DND-41 (cell line): ENCODE data around the gene TGFB1.
A peak's percentile ranks its signal among the peaks of the same experiment; 100 is the strongest.

Experiments
- ATAC-seq: fragments of 200-7000 bp; cut with Tn5 transposase; 3 replicates; pipeline ENCODE4 v1.9.1; 2021; ENCODE audit warnings: low read depth; ENCODE audit not compliant: insufficient read depth
- DNase-seq: peaks from one replicate; pipeline ENCODE4 v3.0.0-alpha.2; 2020
- H2AFZ ChIP-seq: 2 replicates; pipeline ENCODE4 v1.6.0; 2012; ENCODE audit warnings: low read depth, low read length
- H3K27ac ChIP-seq: 2 replicates; pipeline ENCODE4 v1.5.1; 2012; ENCODE audit warnings: low read length, inconsistent platforms
- H3K27me3 ChIP-seq: fragments of 200-600 bp; sonication (generic); 2 replicates; pipeline ENCODE4 v1.6.0; 2012; ENCODE audit warnings: low read length, mild to moderate bottlenecking, inconsistent platforms; ENCODE audit not compliant: insufficient read depth, poor library complexity
- H3K36me3 ChIP-seq: 2 replicates; pipeline ENCODE4 v1.5.1; 2012; ENCODE audit warnings: low read length, inconsistent platforms; ENCODE audit not compliant: insufficient read depth
- H3K4me1 ChIP-seq: 2 replicates; pipeline ENCODE4 v1.5.1; 2012; ENCODE audit warnings: mild to moderate bottlenecking, low read length; ENCODE audit not compliant: insufficient read depth
- H3K4me2 ChIP-seq: 2 replicates; pipeline ENCODE4 v1.6.0; 2012; ENCODE audit warnings: mild to moderate bottlenecking, moderate library complexity, low read length, inconsistent platforms; ENCODE audit not compliant: insufficient read depth
- H3K4me3 ChIP-seq, 2 experiments: fragments of 200-600 bp in 1 of 2; shearing (Covaris generic) in 1 of 2; 2 replicates each; pipeline ENCODE4 v1.5.1; 2012 to 2016; ENCODE audit warnings: inconsistent platforms in 2 of 2, low read length in 2 of 2, mild to moderate bottlenecking in 2 of 2, low read depth in 1 of 2, moderate library complexity in 1 of 2
- H3K79me2 ChIP-seq: 2 replicates; pipeline ENCODE4 v1.6.0; 2012; ENCODE audit warnings: low read length, inconsistent platforms; ENCODE audit not compliant: insufficient read depth
- H3K9ac ChIP-seq: 2 replicates; pipeline ENCODE4 v1.6.0; 2012; ENCODE audit warnings: low read depth, mild to moderate bottlenecking, inconsistent platforms, low read length, moderate library complexity
- H3K9me3 ChIP-seq: 2 replicates; pipeline ENCODE4 v1.5.1; 2012; ENCODE audit warnings: low read length, moderate library complexity, mild to moderate bottlenecking, inconsistent platforms; ENCODE audit not compliant: insufficient read depth, severe bottlenecking
- H4K20me1 ChIP-seq: 2 replicates; pipeline ENCODE4 v1.6.0; 2012; ENCODE audit warnings: low read length; ENCODE audit not compliant: insufficient read depth
- EZH2 ChIP-seq: IDR thresholded peaks from 3 replicates; pipeline ENCODE4 v1.6.1; 2012; ENCODE audit warnings: borderline replicate concordance, low read depth, mild to moderate bottlenecking, moderate library complexity, low read length, inconsistent platforms; ENCODE audit not compliant: severe bottlenecking
- TF ChIP-seq, protein P1 (sequence below): IDR thresholded peaks from 2 replicates; pipeline ENCODE4 v1.5.1; 2012; ENCODE audit warnings: borderline replicate concordance, low read length, moderate library complexity, mild to moderate bottlenecking; ENCODE audit not compliant: poor library complexity, severe bottlenecking; ENCODE audit errors: extremely low read depth

Gene TGFB1

DNA sequence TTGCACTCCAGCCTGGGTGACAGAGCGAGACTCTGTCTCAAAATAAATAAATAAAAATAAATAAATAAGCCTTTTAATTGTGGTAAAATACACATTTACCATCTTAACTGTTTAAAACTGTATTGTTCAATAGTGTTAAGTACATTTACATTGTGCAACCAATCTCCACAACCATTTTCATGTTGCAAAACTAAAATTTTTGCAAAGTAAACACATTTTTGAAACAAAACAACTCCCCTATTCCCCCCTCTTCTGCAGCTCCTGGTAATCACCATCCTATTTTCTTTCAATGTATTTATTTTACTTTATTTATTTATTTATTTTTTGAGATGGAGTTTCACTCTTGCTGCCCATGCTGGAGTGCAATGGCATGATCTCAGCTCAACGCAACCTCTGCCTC is 16.0 kb upstream of the TGFB1 start:
- Histone ChIP-seq H3K79me2 (peaks cover 15% of the 10 kb centered on the region), H4K20me1 (no peaks in the 10 kb centered on the region), H3K4me2 (no peak overlapping the region), H3K4me3 (no peak overlapping the region), H3K9me3 (no peaks in the 10 kb centered on the region), H3K27ac (no peak overlapping the region), H3K27me3 (no peaks in the 10 kb centered on the region), H3K4me1 (peaks cover 6% of the 10 kb centered on the region), H3K36me3 (no peaks in the 10 kb centered on the region; the same call in 1 of the 2 replicates), H2AFZ (no peak overlapping the region), H3K9ac (no peak overlapping the region)
- TF ChIP-seq, protein P1, sequence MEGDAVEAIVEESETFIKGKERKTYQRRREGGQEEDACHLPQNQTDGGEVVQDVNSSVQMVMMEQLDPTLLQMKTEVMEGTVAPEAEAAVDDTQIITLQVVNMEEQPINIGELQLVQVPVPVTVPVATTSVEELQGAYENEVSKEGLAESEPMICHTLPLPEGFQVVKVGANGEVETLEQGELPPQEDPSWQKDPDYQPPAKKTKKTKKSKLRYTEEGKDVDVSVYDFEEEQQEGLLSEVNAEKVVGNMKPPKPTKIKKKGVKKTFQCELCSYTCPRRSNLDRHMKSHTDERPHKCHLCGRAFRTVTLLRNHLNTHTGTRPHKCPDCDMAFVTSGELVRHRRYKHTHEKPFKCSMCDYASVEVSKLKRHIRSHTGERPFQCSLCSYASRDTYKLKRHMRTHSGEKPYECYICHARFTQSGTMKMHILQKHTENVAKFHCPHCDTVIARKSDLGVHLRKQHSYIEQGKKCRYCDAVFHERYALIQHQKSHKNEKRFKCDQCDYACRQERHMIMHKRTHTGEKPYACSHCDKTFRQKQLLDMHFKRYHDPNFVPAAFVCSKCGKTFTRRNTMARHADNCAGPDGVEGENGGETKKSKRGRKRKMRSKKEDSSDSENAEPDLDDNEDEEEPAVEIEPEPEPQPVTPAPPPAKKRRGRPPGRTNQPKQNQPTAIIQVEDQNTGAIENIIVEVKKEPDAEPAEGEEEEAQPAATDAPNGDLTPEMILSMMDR: no peak
- TF ChIP-seq EZH2: no peak
- DNase-seq (no peak), ATAC-seq (no peak)

DNA sequence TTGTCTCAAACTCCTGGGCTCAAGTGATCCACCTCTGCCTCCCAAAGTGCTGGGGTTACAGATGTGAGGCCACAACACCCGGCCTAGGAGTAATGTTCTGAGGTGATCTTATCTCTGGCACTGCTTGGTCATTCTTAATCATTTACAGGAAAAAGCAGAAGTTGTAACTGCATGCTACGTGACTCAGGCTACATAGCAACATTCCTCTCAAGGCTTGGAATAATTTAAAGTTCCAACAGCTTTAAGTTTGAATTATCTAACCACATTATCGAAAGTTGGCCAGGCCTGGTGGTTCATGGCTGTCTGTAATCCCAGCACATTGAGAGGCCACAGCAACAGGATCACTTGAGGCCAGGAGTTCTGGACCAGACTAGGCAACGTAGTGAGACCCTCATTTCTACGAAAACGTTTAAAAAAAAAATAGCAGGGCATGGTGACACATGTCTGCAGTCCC is 14.2 kb upstream of the TGFB1 start:
- H3K9ac ChIP-seq: no peak overlapping the region
- H3K4me2 ChIP-seq: no peak overlapping the region
- no peak for ATAC-seq
- H3K79me2 ChIP-seq: peaks cover 28% of the 10 kb centered on the region
- no peak for DNase-seq
- H3K9me3 ChIP-seq: no peaks in the 10 kb centered on the region
- no peak overlapping the region for H3K27ac ChIP-seq
- H2AFZ ChIP-seq: no peak overlapping the region
- no peaks in the 10 kb centered on the region; the same call in 1 of the 2 replicates for H3K36me3 ChIP-seq
- H3K4me3 ChIP-seq: no peak overlapping the region
- no peak for TF ChIP-seq EZH2
- TF ChIP-seq, protein P1: no peak
- no peaks in the 10 kb centered on the region for H3K27me3 ChIP-seq
- no peaks in the 10 kb centered on the region for H4K20me1 ChIP-seq
- H3K4me1 ChIP-seq: peaks cover 18% of the 10 kb centered on the region

- Histone ChIP-seq H3K36me3 (peaks cover 3% of the 10 kb centered on the region), H3K4me3 (no peak overlapping the region), H3K79me2 (peaks cover 34% of the 10 kb centered on the region), H3K4me2 (no peak overlapping the region), H2AFZ (no peak overlapping the region), H3K4me1 (peaks cover 23% of the 10 kb centered on the region), H3K9me3 (no peaks in the 10 kb centered on the region), H4K20me1 (no peaks in the 10 kb centered on the region), H3K27ac (no peak overlapping the region), H3K9ac (no peak overlapping the region), H3K27me3 (no peaks in the 10 kb centered on the region)
- DNase-seq (no peak), ATAC-seq (no peak)
- TF ChIP-seq EZH2: no peak
- TF ChIP-seq, protein P1: peak; percentile 25
These were observed 12.4 kb upstream of the TGFB1 start for GRCh38 chr19:41366089-41366488.
